Suprapubic skin (tissue), 3 donors: Measurements from ENCODE around the gene PRKCE.

Source experiments
- CTCF ChIP-seq, 2 donors: fragments of 200-600 bp in 1 of 2; fragments of 450-650 bp in 1 of 2; sonication (generic) in 1 of 2; IDR thresholded peaks; one replicate each; pipeline ENCODE4 v1.5.1; 2016 to 2019; ENCODE audit warnings: antibody characterized with exemption in 2 of 2, mild to moderate bottlenecking in 1 of 2, moderate library complexity in 1 of 2
- POLR2AphosphoS5 ChIP-seq, 3 donors: sonication (generic); formaldehyde crosslinking; IDR thresholded peaks; one replicate each; pipeline ENCODE4 v1.6.1; 2017; ENCODE audit warnings: antibody characterized with exemption in 3 of 3

- TF ChIP-seq CTCF (IDR thresholded peaks at IDR 0.05) (no peak), POLR2AphosphoS5 (IDR thresholded peaks at IDR 0.05) (no peak)
These were observed 81.0 kb downstream of the PRKCE start for GRCh38 chr2:45732436-45732835.
